ENCODE data around the gene DMD. TPM values are rescaled to one million over a fixed set of nuclear protein-coding genes. Genes with fewer than 3 reads are reported as not detected.

Gene DMD
- total and polyA plus RNA-seq, 2 donors from 2014 or later, result 4.2 to 17.9 TPM

DNA sequence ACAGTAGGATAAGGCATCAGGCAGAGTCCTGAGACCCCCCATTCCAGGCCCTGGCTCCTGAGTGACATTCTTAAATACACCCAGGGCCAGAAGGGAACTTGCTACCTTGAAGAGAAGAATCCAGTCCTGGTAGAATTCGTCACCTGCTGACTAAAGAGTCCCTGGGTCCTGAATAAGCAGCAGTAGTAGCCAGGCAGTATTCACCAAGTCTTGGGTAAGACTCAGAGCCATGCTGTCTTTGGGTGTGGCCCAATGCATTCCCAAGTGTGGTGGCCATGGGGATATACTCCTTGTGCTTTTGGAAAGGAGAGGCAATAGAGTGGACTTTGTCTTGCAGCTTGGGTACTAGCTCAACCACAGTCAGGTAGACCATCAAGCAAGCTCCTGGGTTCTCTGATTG, 359.1 kb downstream of the DMD start:
- DNase-seq, result no peak
- intact Hi-C loops (cut with DNase I), result no loop called here
- TF ChIP-seq CTCF (IDR thresholded peaks at IDR 0.05; ENCODE audit: borderline replicate concordance, extremely low read depth, insufficient read depth), result no peak
- no peaks in the 10 kb centered on the region for H3K4me1 ChIP-seq (ENCODE audit: control insufficient read depth in 2 of 3, insufficient read depth in 2 of 3, low read depth in 1 of 3, low read length in 3 of 3)
- no peaks in the 10 kb centered on the region for H3K9me3 ChIP-seq (ENCODE audit: control insufficient read depth in 2 of 3, insufficient read depth in 1 of 3, low read length in 3 of 3)
- H3K36me3 ChIP-seq (ENCODE audit: control insufficient read depth in 2 of 3, insufficient read depth in 3 of 3, low read length in 3 of 3), result no peaks in the 10 kb centered on the region
- H3K27me3 ChIP-seq (ENCODE audit: control insufficient read depth, insufficient read depth, low read length), result no peaks in the 10 kb centered on the region
- no peak overlapping the region for H3K4me3 ChIP-seq (ENCODE audit: low read length in 3 of 3)
- no peak for FAIRE-seq
- H3K27ac ChIP-seq (ENCODE audit: low read depth in 2 of 2, low read length in 2 of 2), result no peak overlapping the region
- no peak overlapping the region for H3K9ac ChIP-seq (ENCODE audit: low read length in 3 of 3)

- no peaks in the 10 kb centered on the region for H3K9me3 ChIP-seq (ENCODE audit: control insufficient read depth in 2 of 3, insufficient read depth in 1 of 3, low read length in 3 of 3)
- intact Hi-C loops (cut with DNase I), result no loop called here
- DNase-seq, result no peak
- FAIRE-seq, result no peak
- H3K9ac ChIP-seq (ENCODE audit: low read length in 3 of 3), result no peak overlapping the region
- H3K27ac ChIP-seq (ENCODE audit: low read depth in 2 of 2, low read length in 2 of 2), result no peak overlapping the region
- H3K4me1 ChIP-seq (ENCODE audit: control insufficient read depth in 2 of 3, insufficient read depth in 2 of 3, low read depth in 1 of 3, low read length in 3 of 3), result no peaks in the 10 kb centered on the region
- TF ChIP-seq CTCF (IDR thresholded peaks at IDR 0.05; ENCODE audit: borderline replicate concordance, extremely low read depth, insufficient read depth), result no peak
- no peaks in the 10 kb centered on the region for H3K27me3 ChIP-seq (ENCODE audit: control insufficient read depth, insufficient read depth, low read length)
- no peaks in the 10 kb centered on the region for H3K36me3 ChIP-seq (ENCODE audit: control insufficient read depth in 2 of 3, insufficient read depth in 3 of 3, low read length in 3 of 3)
- H3K4me3 ChIP-seq (ENCODE audit: low read length in 3 of 3), result no peak overlapping the region
Measured at GRCh38 chrX:32851556-32851955, 359.8 kb downstream of the DMD start.

DNA sequence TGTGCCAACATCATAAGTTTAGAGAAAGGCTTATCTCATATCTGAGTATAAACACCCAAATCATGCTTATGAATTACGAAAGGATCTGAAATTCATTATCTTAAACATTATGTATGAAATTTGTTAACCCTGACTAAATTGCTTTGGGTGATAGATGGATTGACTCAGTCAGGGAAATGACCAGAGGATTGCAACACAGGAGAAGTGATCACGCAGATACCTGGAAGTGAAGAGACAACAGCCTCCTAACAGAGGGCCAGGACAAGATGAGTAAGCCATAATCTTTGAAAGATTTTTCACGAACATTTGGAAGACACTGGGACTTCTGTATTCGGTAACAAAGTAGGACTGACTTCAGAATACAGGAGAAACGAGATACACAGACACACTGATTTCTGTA, 363.4 kb downstream of the DMD start:
- no peak overlapping the region for H3K9ac ChIP-seq (ENCODE audit: low read length in 3 of 3)
- no peaks in the 10 kb centered on the region for H3K27me3 ChIP-seq (ENCODE audit: control insufficient read depth, insufficient read depth, low read length)
- TF ChIP-seq CTCF (IDR thresholded peaks at IDR 0.05; ENCODE audit: borderline replicate concordance, extremely low read depth, insufficient read depth), result no peak
- H3K9me3 ChIP-seq (ENCODE audit: control insufficient read depth in 2 of 3, insufficient read depth in 1 of 3, low read length in 3 of 3), result no peaks in the 10 kb centered on the region
- H3K4me1 ChIP-seq (ENCODE audit: control insufficient read depth in 2 of 3, insufficient read depth in 2 of 3, low read depth in 1 of 3, low read length in 3 of 3), result no peaks in the 10 kb centered on the region
- H3K27ac ChIP-seq (ENCODE audit: low read depth in 2 of 2, low read length in 2 of 2), result no peak overlapping the region
- H3K4me3 ChIP-seq (ENCODE audit: low read length in 3 of 3), result no peak overlapping the region
- intact Hi-C loops (cut with DNase I), result no loop called here
- FAIRE-seq (no peak), DNase-seq (no peak)
- H3K36me3 ChIP-seq (ENCODE audit: control insufficient read depth in 2 of 3, insufficient read depth in 3 of 3, low read length in 3 of 3), result no peaks in the 10 kb centered on the region

GRCh38 chrX:32842053-32842452, 369.3 kb downstream of the DMD start:
- H3K36me3 ChIP-seq (ENCODE audit: control insufficient read depth in 2 of 3, insufficient read depth in 3 of 3, low read length in 3 of 3), result no peaks in the 10 kb centered on the region
- intact Hi-C loops (cut with DNase I), result no loop called here
- no peak overlapping the region for H3K4me3 ChIP-seq (ENCODE audit: low read length in 3 of 3)
- TF ChIP-seq CTCF (IDR thresholded peaks at IDR 0.05; ENCODE audit: borderline replicate concordance, extremely low read depth, insufficient read depth), result no peak
- H3K27me3 ChIP-seq (ENCODE audit: control insufficient read depth, insufficient read depth, low read length), result no peaks in the 10 kb centered on the region
- H3K4me1 ChIP-seq (ENCODE audit: control insufficient read depth in 2 of 3, insufficient read depth in 2 of 3, low read depth in 1 of 3, low read length in 3 of 3), result no peaks in the 10 kb centered on the region
- H3K9me3 ChIP-seq (ENCODE audit: control insufficient read depth in 2 of 3, insufficient read depth in 1 of 3, low read length in 3 of 3), result no peaks in the 10 kb centered on the region
- DNase-seq (no peak), FAIRE-seq (no peak)
- no peak overlapping the region for H3K27ac ChIP-seq (ENCODE audit: low read depth in 2 of 2, low read length in 2 of 2)
- no peak overlapping the region for H3K9ac ChIP-seq (ENCODE audit: low read length in 3 of 3)

Measured in kidney (tissue), 14 donors.